ENCODE measurements around the gene KLHDC4. TPM values are rescaled to one million over a fixed set of nuclear protein-coding genes. Genes with fewer than 3 reads are reported as not detected.
"Not testable (repeated sequence)": the region's sequence is repeated elsewhere in the genome, so short reads cannot be mapped to it uniquely, and the experiment has no call there.

The KLHDC4 gene
- total RNA-seq, 4 donors from 2014 or later = 39.4 to 125 (median 63.6) TPM

DNA sequence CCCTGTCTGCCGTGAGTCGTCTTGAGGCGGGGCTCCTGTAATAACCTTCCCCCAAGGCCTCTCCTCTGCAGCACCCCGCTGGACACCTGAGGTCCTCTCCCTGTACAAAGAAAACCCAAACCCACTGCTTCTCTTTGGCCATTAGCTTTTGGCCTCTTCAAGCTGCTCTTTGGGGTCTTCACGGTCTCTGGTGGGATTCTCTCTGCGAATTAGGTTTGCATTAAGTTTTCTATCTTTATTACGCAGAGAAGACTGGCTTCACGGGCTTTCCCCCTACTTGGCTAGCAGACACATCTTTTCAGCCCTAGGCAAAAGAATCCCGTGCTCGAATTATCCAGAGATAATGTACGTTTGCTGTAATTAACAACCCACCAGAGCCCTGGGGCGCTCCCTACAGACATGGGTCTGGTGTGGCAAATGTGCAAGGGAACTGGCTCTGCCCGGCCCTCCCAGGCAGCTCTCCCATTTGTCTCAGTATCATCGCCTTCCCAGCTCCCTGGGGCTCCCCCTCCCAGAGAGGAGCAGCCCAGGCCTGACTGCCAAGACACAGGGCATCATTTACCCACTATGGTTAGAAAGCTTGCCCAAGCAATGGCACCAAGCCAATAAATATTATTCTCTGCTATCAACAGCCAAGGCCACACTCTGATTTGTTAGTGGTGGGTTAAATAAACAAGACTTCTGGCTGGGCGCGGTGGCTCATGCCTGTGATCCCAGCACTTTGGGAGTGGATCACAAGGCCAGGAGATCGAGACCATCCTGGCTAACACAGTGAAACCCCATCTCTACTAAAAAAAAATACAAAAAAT lies 24.7 kb upstream of the KLHDC4 start:
- Histone ChIP-seq H3K27me3 (no peaks in the 10 kb centered on the region), H3K4me3 (no peak overlapping the region), H3K36me3 (no peaks in the 10 kb centered on the region), H3K9me3 (no peaks in the 10 kb centered on the region), H3K27ac (peak overlapping the region in 1 of 4 donors; percentile 14), H3K4me1 (peaks cover 0 to 6% (median 0%) of the 10 kb centered on the region in 4 donors)
- TF ChIP-seq POLR2A (IDR thresholded peaks at IDR 0.05) = no peak
- TF ChIP-seq, protein P1, sequence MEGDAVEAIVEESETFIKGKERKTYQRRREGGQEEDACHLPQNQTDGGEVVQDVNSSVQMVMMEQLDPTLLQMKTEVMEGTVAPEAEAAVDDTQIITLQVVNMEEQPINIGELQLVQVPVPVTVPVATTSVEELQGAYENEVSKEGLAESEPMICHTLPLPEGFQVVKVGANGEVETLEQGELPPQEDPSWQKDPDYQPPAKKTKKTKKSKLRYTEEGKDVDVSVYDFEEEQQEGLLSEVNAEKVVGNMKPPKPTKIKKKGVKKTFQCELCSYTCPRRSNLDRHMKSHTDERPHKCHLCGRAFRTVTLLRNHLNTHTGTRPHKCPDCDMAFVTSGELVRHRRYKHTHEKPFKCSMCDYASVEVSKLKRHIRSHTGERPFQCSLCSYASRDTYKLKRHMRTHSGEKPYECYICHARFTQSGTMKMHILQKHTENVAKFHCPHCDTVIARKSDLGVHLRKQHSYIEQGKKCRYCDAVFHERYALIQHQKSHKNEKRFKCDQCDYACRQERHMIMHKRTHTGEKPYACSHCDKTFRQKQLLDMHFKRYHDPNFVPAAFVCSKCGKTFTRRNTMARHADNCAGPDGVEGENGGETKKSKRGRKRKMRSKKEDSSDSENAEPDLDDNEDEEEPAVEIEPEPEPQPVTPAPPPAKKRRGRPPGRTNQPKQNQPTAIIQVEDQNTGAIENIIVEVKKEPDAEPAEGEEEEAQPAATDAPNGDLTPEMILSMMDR (IDR thresholded peaks at IDR 0.05) = no peak
- DNase-seq = no peak

DNA sequence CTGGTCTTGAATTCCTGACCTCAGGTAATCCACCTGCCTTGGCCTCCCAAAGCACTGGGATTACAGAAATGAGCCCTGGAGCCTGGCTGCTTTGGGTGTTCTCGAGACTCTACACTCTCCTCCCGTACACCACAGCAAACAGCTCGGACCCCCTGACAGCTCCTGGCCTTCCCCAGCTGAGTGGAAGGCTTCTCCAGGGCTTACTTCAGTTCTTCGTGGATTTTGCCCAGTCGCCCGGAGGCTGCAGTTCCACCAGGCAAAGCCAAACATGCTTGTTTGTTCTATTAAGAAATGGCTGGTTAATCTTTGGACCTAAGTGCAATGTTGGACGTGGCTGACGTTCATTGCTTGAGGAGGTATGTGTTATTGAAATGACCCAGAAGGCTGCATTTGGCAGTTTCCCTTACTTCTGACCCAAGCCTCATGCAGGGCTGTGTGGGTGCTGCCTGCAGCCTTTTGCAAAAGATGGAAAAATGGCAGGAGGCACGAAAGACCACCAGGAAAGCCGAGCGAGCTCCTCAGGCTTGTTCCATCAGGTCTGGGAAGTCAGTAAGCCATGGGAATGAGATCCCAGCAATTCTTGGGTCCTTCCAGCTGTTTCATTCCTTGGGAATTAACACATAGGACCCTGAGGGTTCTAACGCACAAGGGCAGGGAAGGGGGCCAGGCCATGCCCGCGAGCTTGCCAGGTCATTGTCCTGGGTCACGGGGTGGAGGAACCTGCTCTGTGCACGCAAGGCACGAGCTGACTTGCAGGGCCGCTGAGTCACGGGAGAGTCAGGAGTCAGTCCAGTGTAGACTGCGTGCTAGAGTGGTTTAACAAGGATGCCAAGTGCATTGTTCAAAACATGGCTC lies 23.9 kb upstream of the KLHDC4 start:
- peaks cover 0 to 6% (median 0%) of the 10 kb centered on the region in 4 donors for H3K4me1 ChIP-seq
- no peaks in the 10 kb centered on the region for H3K36me3 ChIP-seq
- TF ChIP-seq POLR2A (IDR thresholded peaks at IDR 0.05) = no peak
- TF ChIP-seq, protein P1 (IDR thresholded peaks at IDR 0.05) = peak in 1 of 6 experiments; percentile 11
- H3K27me3 ChIP-seq = no peaks in the 10 kb centered on the region
- peak overlapping the region in 1 of 4 donors; percentile 14 for H3K27ac ChIP-seq
- H3K9me3 ChIP-seq = no peaks in the 10 kb centered on the region
- H3K4me3 ChIP-seq = no peak overlapping the region
- DNase-seq = no peak

DNA sequence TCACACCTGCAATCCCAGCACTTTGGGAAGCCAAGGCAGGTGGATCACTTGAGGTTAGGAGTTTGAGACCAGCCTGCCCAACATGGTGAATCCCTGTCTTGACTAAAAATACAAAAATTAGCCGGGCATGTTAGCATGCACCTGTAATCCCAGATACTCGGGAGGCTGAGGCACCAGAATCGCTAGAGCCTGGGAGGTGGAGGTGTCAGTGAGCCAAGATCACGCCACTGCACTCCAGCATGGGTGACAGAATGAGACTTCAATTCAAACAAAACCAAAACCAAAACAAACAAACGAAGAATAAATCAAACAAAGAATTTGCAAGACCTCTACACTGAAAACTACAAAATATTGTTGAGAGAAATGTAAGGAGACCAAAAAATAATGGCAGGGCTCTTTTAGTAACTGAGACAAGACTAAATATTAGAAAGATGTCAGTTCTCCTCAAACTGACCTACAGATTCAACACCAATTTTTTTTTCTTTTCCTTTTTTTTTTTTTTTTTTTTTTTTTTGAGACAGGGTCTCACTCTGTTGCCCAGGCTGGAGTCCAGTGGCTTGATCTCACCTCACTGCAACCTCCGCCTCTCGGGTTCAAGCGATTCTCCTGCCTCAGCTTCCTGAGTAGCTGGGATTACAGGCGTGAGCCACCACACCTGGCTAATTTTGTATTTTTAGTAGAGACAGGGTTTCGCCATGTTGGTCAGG lies 23.1 kb upstream of the KLHDC4 start:
- H3K36me3 ChIP-seq, H3K4me3 ChIP-seq, H3K27me3 ChIP-seq, H3K9me3 ChIP-seq, DNase-seq, H3K4me1 ChIP-seq: not testable (repeated sequence)
- peak overlapping the region in 1 of 4 donors; percentile 14 for H3K27ac ChIP-seq

DNA sequence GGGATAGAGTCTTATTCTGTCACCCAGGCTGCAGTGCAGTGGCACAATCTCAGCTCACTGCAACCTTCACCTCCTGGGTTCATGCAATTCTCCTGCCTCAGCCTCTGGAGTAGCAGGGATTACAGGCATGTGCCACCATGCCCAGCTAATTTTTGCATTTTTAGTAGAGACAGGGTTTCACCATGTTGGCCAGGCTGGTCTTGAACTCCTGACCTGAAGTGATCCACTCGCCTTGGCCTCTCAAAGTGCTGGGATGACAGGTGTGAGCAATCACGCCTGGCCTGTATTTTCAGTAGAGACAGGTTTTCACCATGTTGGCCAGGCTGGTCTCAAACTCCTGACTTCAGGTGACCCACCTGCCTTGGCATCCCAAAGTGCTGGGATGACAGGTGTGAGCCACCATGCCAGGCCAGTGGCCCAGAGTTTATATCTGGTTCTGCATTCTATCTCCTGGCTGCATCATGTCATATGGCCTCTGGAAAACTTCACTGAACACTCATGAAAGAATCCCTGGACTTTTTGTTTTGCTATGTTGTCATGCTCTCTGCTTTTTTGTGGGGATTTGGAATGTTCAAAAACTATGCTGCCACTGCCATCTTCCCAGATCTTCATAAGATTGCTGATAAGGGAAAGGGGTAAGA lies 21.8 kb upstream of the KLHDC4 start:
- not testable (repeated sequence) for DNase-seq, H3K27me3 ChIP-seq, H3K9me3 ChIP-seq, H3K4me1 ChIP-seq, H3K36me3 ChIP-seq, H3K4me3 ChIP-seq, H3K27ac ChIP-seq

DNA sequence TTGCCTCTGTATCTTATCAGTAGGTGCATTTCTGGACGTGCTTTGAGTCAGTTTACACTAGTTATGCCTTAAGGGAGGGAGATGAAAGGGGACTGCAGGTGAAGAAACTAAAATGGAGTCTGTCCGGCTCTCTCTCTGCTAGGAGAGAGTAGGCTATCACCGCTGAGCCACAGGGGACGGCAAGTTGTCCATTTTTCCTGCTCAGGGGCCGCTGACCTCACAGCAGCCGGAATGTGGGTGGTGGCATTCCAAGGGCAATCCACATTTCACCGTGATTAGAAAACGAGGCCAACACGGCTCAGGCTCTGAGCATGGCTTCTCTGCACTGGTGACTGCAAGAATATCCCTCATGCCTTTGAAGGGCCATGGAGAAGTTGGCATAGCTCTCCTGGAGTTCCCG lies 19.0 kb upstream of the KLHDC4 start:
- no peaks in the 10 kb centered on the region for H3K27me3 ChIP-seq
- H3K9me3 ChIP-seq = no peaks in the 10 kb centered on the region
- peaks cover 0 to 11% (median 4%) of the 10 kb centered on the region in 4 donors for H3K4me1 ChIP-seq
- no peak for DNase-seq
- no peak for TF ChIP-seq POLR2A (IDR thresholded peaks at IDR 0.05)
- TF ChIP-seq, protein P1 (IDR thresholded peaks at IDR 0.05) = no peak
- H3K27ac ChIP-seq = no peak overlapping the region
- no peaks in the 10 kb centered on the region for H3K36me3 ChIP-seq
- H3K4me3 ChIP-seq = no peak overlapping the region

DNA sequence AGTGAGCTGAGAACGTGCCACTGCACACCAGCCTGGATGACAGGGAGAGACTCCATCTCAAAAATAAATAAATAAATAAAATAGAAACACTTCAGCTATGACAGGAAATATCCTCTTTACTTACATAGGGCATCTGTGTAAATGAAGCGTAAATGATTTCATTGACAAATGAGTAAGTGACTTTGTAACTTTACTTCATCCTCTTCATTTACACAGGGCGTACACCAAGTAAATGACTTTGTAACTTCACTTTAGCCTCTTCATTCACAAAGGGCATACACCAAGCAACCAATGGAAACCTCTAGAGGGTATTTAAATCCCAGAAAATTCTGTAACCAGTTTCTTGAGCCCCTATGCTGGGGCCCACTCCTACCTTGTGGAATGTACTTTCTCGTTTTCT lies 16.2 kb upstream of the KLHDC4 start:
- no peaks in the 10 kb centered on the region for H3K27me3 ChIP-seq
- H3K4me3 ChIP-seq = no peak overlapping the region
- H3K36me3 ChIP-seq = no peaks in the 10 kb centered on the region
- H3K9me3 ChIP-seq = no peaks in the 10 kb centered on the region
- DNase-seq = no peak
- H3K4me1 ChIP-seq = peaks cover 0 to 22% (median 10%) of the 10 kb centered on the region in 4 donors
- no peak overlapping the region for H3K27ac ChIP-seq
- TF ChIP-seq POLR2A (IDR thresholded peaks at IDR 0.05) = no peak
- TF ChIP-seq, protein P1 (IDR thresholded peaks at IDR 0.05) = no peak
